Fibroblast of villous mesenchyme (primary cell): ENCODE results near the gene GIMAP5. TPM values are rescaled to one million over a fixed set of nuclear protein-coding genes. Genes with fewer than 3 reads are reported as not detected.

ENCODE experiments used
- DNase-seq: peaks from one replicate; pipeline ENCODE4 v3.0.0-alpha.2; 2010; ENCODE audit warnings: low read depth
- H3K4me3 ChIP-seq: 2 replicates; pipeline ENCODE4 v1.5.1; 2011; ENCODE audit warnings: low read depth, mild to moderate bottlenecking, low read length
- CTCF ChIP-seq: IDR thresholded peaks from 2 replicates; pipeline ENCODE4 v1.5.1; 2012; ENCODE audit warnings: low read depth, mild to moderate bottlenecking, low read length; ENCODE audit not compliant: insufficient read depth
- total RNA-seq: library from RNA; depleted of rRNA; stranded (reverse); fragments of >200 nt; gene quantifications from 2 replicates; pipeline ENCODE4 v1.2.3, GENCODE V29; 2012

Gene GIMAP5
- total RNA-seq, 1 donor: not detected

GRCh38 chr7:150733482-150734095 is 3.6 kb upstream of the GIMAP5 start:
- no peak for TF ChIP-seq CTCF
- no peak for DNase-seq
- no peak overlapping the region for H3K4me3 ChIP-seq

GRCh38 chr7:150734254-150734653 is 3.0 kb upstream of the GIMAP5 start:
- no peak overlapping the region for H3K4me3 ChIP-seq
- no peak for TF ChIP-seq CTCF
- no peak for DNase-seq

GRCh38 chr7:150735596-150736358 is 1.4 kb upstream of the GIMAP5 start:
- no peak for TF ChIP-seq CTCF
- no peak overlapping the region for H3K4me3 ChIP-seq
- DNase-seq: no peak

- no peak for TF ChIP-seq CTCF
- no peak overlapping the region for H3K4me3 ChIP-seq
Observed at GRCh38 chr7:150736864-150737263, 354 bp upstream of the GIMAP5 start.

GRCh38 chr7:150738092-150738491 is 874 bp downstream of the GIMAP5 start:
- DNase-seq: no peak
- no peak for TF ChIP-seq CTCF
- no peak overlapping the region for H3K4me3 ChIP-seq

More at GRCh38 chr7:150736864-150737263, 354 bp upstream of the GIMAP5 start:
- DNase-seq: no peak

- DNase-seq: no peak
- H3K4me3 ChIP-seq: no peak overlapping the region
- TF ChIP-seq CTCF: no peak
Observed at GRCh38 chr7:150738591-150739001, 1.4 kb downstream of the GIMAP5 start.

GRCh38 chr7:150739033-150739432 is 1.8 kb downstream of the GIMAP5 start:
- no peak for DNase-seq
- no peak for TF ChIP-seq CTCF
- no peak overlapping the region for H3K4me3 ChIP-seq
